HepG2 (cell line): ENCODE measurements around the gene HOXA11. TPM values are rescaled to one million over a fixed set of nuclear protein-coding genes. Genes with fewer than 3 reads are reported as not detected.

ENCODE experiments used
- HNRNPLL ChIP-seq: fragments of 200-400 bp; formaldehyde crosslinking; IDR thresholded peaks from 2 replicates; pipeline ENCODE4 v1.6.1; 2017; ENCODE audit warnings: mild to moderate bottlenecking, low read depth, low read length; ENCODE audit not compliant: poor library complexity, severe bottlenecking
- SMC3 ChIP-seq: IDR thresholded peaks from 2 replicates; pipeline ENCODE4 v1.6.1; 2011; ENCODE audit warnings: low read length, improper control_type of control experiment
- SMYD3 ChIP-seq: sonication (generic); formaldehyde crosslinking; IDR thresholded peaks from 2 replicates; pipeline ENCODE4 v1.8.1; 2023; ENCODE audit warnings: mild to moderate bottlenecking, missing genetic modification reagents
- ZFY ChIP-seq: sonication (generic); formaldehyde crosslinking; IDR thresholded peaks from 2 replicates; pipeline ENCODE4 v1.4.0; 2020; ENCODE audit warnings: missing genetic modification reagents
- ZNF235 ChIP-seq: sonication (generic); formaldehyde crosslinking; IDR thresholded peaks from 2 replicates; pipeline ENCODE4 v1.8.1; 2023; ENCODE audit warnings: mild to moderate bottlenecking, missing genetic modification reagents, borderline replicate concordance
- ZNF749 ChIP-seq: sonication (generic); formaldehyde crosslinking; IDR thresholded peaks from 2 replicates; pipeline ENCODE4 v1.8.0; 2022; ENCODE audit warnings: mild to moderate bottlenecking, missing genetic modification reagents, moderate library complexity, borderline replicate concordance
- polyA plus RNA-seq, 8 experiments: library from polyadenylated mRNA; depleted of rRNA in 3 of 8; stranded (reverse) in 7 of 8; unstranded in 1 of 8; fragments of >200 nt; fragmentation: Illumina TruSeq in 4 of 8; extraction: Trizol in 4 of 8; gene quantifications; 2 replicates each; pipeline versions ENCODE4 v1.2.1 to v1.2.3, GENCODE V29; 2011 to 2016; ENCODE audit warnings: low read depth in 4 of 8, missing spikeins in 1 of 8, mixed read lengths in 1 of 8; ENCODE audit not compliant: insufficient read depth in 1 of 8
- total RNA-seq, 5 experiments: library from RNA; depleted of rRNA; stranded (reverse); fragments of >200 nt; fragmentation: Illumina TruSeq; extraction: Trizol; gene quantifications; 2 replicates each; pipeline ENCODE4 v1.2.3, GENCODE V29; 2016; ENCODE audit warnings: low read depth in 1 of 5
- TF ChIP-seq, protein P1 (sequence below): IDR thresholded peaks from 2 replicates; pipeline ENCODE4 v1.6.1; 2016
- TF ChIP-seq, protein P2 (sequence below): IDR thresholded peaks from 2 replicates; pipeline ENCODE4 v1.4.0; 2020; ENCODE audit warnings: mild to moderate bottlenecking, missing genetic modification reagents
- TF ChIP-seq, protein P3 (sequence below), 2 experiments: fragments of 450-650 bp in 1 of 2; sonication (generic) in 1 of 2; formaldehyde crosslinking in 1 of 2; IDR thresholded peaks; 2 replicates each; pipeline versions ENCODE4 v1.6.1 to v1.8.0; 2016 to 2022; ENCODE audit warnings: antibody characterized with exemption in 1 of 2, mild to moderate bottlenecking in 1 of 2, missing genetic modification reagents in 1 of 2
- TF ChIP-seq, protein P4 (sequence below): sonication (generic); formaldehyde crosslinking; IDR thresholded peaks from 2 replicates; pipeline ENCODE4 v1.5.0; 2020; ENCODE audit warnings: mild to moderate bottlenecking, missing genetic modification reagents, moderate library complexity

Gene HOXA11
- total and polyA plus RNA-seq, 2 of the 13 experiments (the other 11 are each of a cell fraction or from before 2014, with no cell fraction given): not detected

DNA sequence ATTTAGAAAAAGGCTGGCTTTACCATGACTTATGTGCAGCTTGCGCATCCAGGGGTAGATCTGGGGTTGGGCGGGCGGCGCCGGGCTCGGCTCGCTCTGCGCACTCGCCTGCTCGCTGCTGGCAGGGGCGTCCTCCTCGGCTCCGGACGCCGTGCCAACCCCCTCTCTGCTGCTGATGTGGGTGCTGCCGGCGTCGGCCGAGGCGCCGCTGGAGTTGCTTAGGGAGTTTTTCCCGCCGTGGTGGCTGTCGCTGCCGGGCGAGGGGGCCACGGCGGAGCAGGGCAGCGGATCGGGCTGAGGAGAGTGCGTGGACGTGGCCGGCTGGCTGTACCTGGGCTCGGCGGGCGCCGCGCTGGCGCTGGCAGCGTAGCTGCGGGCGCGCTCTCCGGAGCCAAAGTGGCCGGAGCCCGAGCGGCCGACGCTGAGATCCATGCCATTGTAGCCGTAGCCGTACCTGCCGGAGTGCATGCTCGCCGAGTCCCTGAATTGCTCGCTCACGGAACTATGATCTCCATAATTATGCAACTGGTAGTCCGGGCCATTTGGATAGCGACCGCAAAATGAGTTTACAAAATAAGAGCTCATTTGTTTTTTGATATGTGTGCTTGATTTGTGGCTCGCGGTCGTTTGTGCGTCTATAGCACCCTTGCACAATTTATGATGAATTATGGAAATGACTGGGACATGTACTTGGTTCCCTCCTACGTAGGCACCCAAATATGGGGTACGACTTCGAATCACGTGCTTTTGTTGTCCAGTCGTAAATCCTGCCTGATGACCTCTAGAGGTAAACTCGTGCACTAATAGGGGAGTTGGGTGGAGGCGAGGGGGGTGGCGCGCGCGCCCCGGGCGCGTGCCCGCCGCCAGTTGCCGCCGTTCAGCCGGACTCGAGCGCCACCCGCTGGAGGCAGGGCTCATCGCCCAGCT lies 41.7 kb downstream of the HOXA11 start, which contains the start of gene HOXA5 (continued):
- TF ChIP-seq, protein P1, sequence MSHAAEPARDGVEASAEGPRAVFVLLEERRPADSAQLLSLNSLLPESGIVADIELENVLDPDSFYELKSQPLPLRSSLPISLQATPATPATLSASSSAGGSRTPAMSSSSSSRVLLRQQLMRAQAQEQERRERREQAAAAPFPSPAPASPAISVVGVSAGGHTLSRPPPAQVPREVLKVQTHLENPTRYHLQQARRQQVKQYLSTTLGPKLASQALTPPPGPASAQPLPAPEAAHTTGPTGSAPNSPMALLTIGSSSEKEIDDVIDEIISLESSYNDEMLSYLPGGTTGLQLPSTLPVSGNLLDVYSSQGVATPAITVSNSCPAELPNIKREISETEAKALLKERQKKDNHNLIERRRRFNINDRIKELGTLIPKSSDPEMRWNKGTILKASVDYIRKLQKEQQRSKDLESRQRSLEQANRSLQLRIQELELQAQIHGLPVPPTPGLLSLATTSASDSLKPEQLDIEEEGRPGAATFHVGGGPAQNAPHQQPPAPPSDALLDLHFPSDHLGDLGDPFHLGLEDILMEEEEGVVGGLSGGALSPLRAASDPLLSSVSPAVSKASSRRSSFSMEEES (CRISPR knock-in tag): peak; percentile 16; the same call in 1 of the 2 replicates
- TF ChIP-seq ZNF749 (CRISPR knock-in tag): no peak
- TF ChIP-seq, protein P2, sequence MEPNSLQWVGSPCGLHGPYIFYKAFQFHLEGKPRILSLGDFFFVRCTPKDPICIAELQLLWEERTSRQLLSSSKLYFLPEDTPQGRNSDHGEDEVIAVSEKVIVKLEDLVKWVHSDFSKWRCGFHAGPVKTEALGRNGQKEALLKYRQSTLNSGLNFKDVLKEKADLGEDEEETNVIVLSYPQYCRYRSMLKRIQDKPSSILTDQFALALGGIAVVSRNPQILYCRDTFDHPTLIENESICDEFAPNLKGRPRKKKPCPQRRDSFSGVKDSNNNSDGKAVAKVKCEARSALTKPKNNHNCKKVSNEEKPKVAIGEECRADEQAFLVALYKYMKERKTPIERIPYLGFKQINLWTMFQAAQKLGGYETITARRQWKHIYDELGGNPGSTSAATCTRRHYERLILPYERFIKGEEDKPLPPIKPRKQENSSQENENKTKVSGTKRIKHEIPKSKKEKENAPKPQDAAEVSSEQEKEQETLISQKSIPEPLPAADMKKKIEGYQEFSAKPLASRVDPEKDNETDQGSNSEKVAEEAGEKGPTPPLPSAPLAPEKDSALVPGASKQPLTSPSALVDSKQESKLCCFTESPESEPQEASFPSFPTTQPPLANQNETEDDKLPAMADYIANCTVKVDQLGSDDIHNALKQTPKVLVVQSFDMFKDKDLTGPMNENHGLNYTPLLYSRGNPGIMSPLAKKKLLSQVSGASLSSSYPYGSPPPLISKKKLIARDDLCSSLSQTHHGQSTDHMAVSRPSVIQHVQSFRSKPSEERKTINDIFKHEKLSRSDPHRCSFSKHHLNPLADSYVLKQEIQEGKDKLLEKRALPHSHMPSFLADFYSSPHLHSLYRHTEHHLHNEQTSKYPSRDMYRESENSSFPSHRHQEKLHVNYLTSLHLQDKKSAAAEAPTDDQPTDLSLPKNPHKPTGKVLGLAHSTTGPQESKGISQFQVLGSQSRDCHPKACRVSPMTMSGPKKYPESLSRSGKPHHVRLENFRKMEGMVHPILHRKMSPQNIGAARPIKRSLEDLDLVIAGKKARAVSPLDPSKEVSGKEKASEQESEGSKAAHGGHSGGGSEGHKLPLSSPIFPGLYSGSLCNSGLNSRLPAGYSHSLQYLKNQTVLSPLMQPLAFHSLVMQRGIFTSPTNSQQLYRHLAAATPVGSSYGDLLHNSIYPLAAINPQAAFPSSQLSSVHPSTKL (CRISPR knock-in tag): peak; percentile 45; the same call in 1 of the 2 replicates
- no peak for TF ChIP-seq SMYD3 (CRISPR knock-in tag)
- peak; percentile 14; the same call in 1 of the 2 replicates for TF ChIP-seq SMC3
- TF ChIP-seq, protein P3, sequence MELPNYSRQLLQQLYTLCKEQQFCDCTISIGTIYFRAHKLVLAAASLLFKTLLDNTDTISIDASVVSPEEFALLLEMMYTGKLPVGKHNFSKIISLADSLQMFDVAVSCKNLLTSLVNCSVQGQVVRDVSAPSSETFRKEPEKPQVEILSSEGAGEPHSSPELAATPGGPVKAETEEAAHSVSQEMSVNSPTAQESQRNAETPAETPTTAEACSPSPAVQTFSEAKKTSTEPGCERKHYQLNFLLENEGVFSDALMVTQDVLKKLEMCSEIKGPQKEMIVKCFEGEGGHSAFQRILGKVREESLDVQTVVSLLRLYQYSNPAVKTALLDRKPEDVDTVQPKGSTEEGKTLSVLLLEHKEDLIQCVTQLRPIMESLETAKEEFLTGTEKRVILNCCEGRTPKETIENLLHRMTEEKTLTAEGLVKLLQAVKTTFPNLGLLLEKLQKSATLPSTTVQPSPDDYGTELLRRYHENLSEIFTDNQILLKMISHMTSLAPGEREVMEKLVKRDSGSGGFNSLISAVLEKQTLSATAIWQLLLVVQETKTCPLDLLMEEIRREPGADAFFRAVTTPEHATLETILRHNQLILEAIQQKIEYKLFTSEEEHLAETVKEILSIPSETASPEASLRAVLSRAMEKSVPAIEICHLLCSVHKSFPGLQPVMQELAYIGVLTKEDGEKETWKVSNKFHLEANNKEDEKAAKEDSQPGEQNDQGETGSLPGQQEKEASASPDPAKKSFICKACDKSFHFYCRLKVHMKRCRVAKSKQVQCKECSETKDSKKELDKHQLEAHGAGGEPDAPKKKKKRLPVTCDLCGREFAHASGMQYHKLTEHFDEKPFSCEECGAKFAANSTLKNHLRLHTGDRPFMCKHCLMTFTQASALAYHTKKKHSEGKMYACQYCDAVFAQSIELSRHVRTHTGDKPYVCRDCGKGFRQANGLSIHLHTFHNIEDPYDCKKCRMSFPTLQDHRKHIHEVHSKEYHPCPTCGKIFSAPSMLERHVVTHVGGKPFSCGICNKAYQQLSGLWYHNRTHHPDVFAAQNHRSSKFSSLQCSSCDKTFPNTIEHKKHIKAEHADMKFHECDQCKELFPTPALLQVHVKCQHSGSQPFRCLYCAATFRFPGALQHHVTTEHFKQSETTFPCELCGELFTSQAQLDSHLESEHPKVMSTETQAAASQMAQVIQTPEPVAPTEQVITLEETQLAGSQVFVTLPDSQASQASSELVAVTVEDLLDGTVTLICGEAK (IDR thresholded peaks at IDR 0.05): no peak
- TF ChIP-seq, protein P3 (CRISPR knock-in tag; IDR thresholded peaks at IDR 0.05): no peak
- 0 out of 2 replicates have a peak, but pooled peaks have one; percentile 36 for TF ChIP-seq ZNF235 (CRISPR knock-in tag)
- peak; percentile 98 for TF ChIP-seq HNRNPLL
- TF ChIP-seq, protein P4, sequence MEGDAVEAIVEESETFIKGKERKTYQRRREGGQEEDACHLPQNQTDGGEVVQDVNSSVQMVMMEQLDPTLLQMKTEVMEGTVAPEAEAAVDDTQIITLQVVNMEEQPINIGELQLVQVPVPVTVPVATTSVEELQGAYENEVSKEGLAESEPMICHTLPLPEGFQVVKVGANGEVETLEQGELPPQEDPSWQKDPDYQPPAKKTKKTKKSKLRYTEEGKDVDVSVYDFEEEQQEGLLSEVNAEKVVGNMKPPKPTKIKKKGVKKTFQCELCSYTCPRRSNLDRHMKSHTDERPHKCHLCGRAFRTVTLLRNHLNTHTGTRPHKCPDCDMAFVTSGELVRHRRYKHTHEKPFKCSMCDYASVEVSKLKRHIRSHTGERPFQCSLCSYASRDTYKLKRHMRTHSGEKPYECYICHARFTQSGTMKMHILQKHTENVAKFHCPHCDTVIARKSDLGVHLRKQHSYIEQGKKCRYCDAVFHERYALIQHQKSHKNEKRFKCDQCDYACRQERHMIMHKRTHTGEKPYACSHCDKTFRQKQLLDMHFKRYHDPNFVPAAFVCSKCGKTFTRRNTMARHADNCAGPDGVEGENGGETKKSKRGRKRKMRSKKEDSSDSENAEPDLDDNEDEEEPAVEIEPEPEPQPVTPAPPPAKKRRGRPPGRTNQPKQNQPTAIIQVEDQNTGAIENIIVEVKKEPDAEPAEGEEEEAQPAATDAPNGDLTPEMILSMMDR (CRISPR knock-in tag): peak; percentile 77
- peak; percentile 19; the same call in 1 of the 2 replicates for TF ChIP-seq ZFY (CRISPR knock-in tag)
